KBM-7 (cell line): ENCODE data around the gene FBXO48.
A peak's percentile ranks its signal among the peaks of the same experiment; 100 is the strongest.

Experiments
- DNase-seq: peaks from one replicate; pipeline ENCODE4 v3.0.0-alpha.2; 2015
- in situ Hi-C: fragments of 300-500 bp; cut with MboI; formaldehyde crosslinking; loops from 2 replicates; pipeline ENCODE4 v1.14.3; 2020; ENCODE audit warnings: low sequenced_read_pairs, low pct_unique_long_range_greater_than_20kb, mixed read lengths

FBXO48 gene

GRCh38 chr2:68420254-68420910 lies 46.7 kb downstream of the FBXO48 start:
- peak; percentile 75 for DNase-seq
- in situ Hi-C loops = no loop called here

GRCh38 chr2:68418855-68419254 lies 48.2 kb downstream of the FBXO48 start:
- in situ Hi-C loops = no loop called here
- no peak for DNase-seq

GRCh38 chr2:68418419-68418818 lies 48.7 kb downstream of the FBXO48 start:
- DNase-seq = no peak
- in situ Hi-C loops = no loop called here

- in situ Hi-C loops = no loop called here
- DNase-seq = peak; percentile 44
Measured at GRCh38 chr2:68417926-68418325, 49.2 kb downstream of the FBXO48 start.

GRCh38 chr2:68416081-68416675 lies 50.9 kb downstream of the FBXO48 start:
- in situ Hi-C loops = no loop called here
- no peak for DNase-seq

GRCh38 chr2:68415521-68415920 lies 51.6 kb downstream of the FBXO48 start:
- in situ Hi-C loops = no loop called here
- no peak for DNase-seq

GRCh38 chr2:68414876-68415275 lies 52.2 kb downstream of the FBXO48 start:
- no peak for DNase-seq
- in situ Hi-C loops = no loop called here

- no peak for DNase-seq
- in situ Hi-C loops = no loop called here
Measured at GRCh38 chr2:68414452-68414851, 52.6 kb downstream of the FBXO48 start.

- DNase-seq = no peak
- in situ Hi-C loops = no loop called here
Measured at GRCh38 chr2:68413466-68413865, 53.6 kb downstream of the FBXO48 start.

GRCh38 chr2:68412127-68412819 lies 54.8 kb downstream of the FBXO48 start:
- peak; percentile 50 for DNase-seq
- in situ Hi-C loops = no loop called here

- in situ Hi-C loops = no loop called here
Measured at GRCh38 chr2:68411397-68412126, 55.5 kb downstream of the FBXO48 start.

More at GRCh38 chr2:68411397-68412126, 55.5 kb downstream of the FBXO48 start:
- DNase-seq = peak; percentile 83
